HepG2 (cell line): ENCODE results near the gene ABCB10. TPM values are rescaled to one million over a fixed set of nuclear protein-coding genes. Genes with fewer than 3 reads are reported as not detected.

ENCODE experiments used
- ATAC-seq: fragments of 200-7000 bp; cut with Tn5 transposase; 3 replicates; pipeline ENCODE4 v1.9.1; 2020; ENCODE audit warnings: mild to moderate bottlenecking, moderate library complexity
- BruUV-seq: library from RNA; stranded (reverse); fragments of 400-500 nt; replicated peaks from 2 replicates; lab custom pipeline; 2021; lab: Mats Ljungman, UMichigan
- CTCF ChIA-PET: fragments of 300-600 bp; formaldehyde crosslinking; extraction: SDS; loops from one replicate; lab custom pipeline; 2021; ENCODE audit warnings: low total read pairs, inconsistent platforms, low intra/inter-chr PET ratio; lab: Yijun Ruan, JAX
- POLR2A ChIA-PET: fragments of 350-600 bp; sonication (Branson Sonifier 250); formaldehyde crosslinking; loops from one replicate; lab custom pipeline; 2020; ENCODE audit warnings: antibody characterized with exemption, inconsistent platforms; lab: Yijun Ruan, JAX
- DNase-seq: peaks from one replicate; pipeline ENCODE4 v3.0.0-alpha.2; 2015; ENCODE audit warnings: low spot score
- FAIRE-seq: peaks from 3 replicates; lab custom pipeline; 2011; peaks lifted over from hg19 to GRCh38; lab: Jason Lieb, UNC
- H2AFZ ChIP-seq: one replicate; pipeline ENCODE4 v1.6.1; 2011; ENCODE audit warnings: low read length, inconsistent platforms
- H3K27ac ChIP-seq: fragments of 300-600 bp; 3 replicates; pipeline ENCODE4 v1.8.0; 2011; ENCODE audit warnings: mixed run types, mild to moderate bottlenecking, mixed read lengths, low read length, inconsistent platforms; ENCODE audit not compliant: insufficient read depth; ENCODE audit errors: extremely low read length
- H3K27me3 ChIP-seq, 2 experiments: fragments of 200-600 bp in 1 of 2; 2 replicates in 1 of 2; 3 replicates in 1 of 2; pipeline versions ENCODE4 v1.6.0 to v1.8.0; 2011; ENCODE audit warnings: low read length in 2 of 2, mild to moderate bottlenecking in 2 of 2, moderate library complexity in 2 of 2, inconsistent platforms in 1 of 2; ENCODE audit not compliant: insufficient read depth in 2 of 2, control insufficient read depth in 1 of 2
- H3K36me3 ChIP-seq, 2 experiments: fragments of 200-600 bp in 1 of 2; replicated peaks in 1 of 2; 2 replicates in 1 of 2; 3 replicates in 1 of 2; pipeline versions ENCODE4 v1.5.1 to v1.8.0; 2011; ENCODE audit warnings: low read length in 2 of 2, inconsistent platforms in 1 of 2; ENCODE audit not compliant: insufficient read depth in 2 of 2, control insufficient read depth in 1 of 2
- H3K4me1 ChIP-seq: 2 replicates; pipeline ENCODE4 v1.5.1; 2012; ENCODE audit warnings: low read length, inconsistent platforms; ENCODE audit not compliant: insufficient read depth
- H3K4me2 ChIP-seq: 2 replicates; pipeline ENCODE4 v1.6.0; 2011; ENCODE audit warnings: low read depth, low read length, inconsistent platforms
- H3K4me3 ChIP-seq, 3 experiments: fragments of 200-600 bp in 1 of 3; sonication (generic), shearing (Covaris generic) in 1 of 3; replicated peaks in 1 of 3; 2 replicates each; pipeline ENCODE4 v1.5.1; 2011 to 2016; ENCODE audit warnings: low read length in 3 of 3, inconsistent platforms in 2 of 3, low read depth in 2 of 3, mild to moderate bottlenecking in 2 of 3, control low read depth in 1 of 3, mixed read lengths in 1 of 3; ENCODE audit not compliant: insufficient read depth in 1 of 3
- H3K79me2 ChIP-seq: one replicate; pipeline ENCODE4 v1.6.1; 2011; ENCODE audit warnings: low read length, inconsistent platforms; ENCODE audit not compliant: insufficient read depth
- H3K9ac ChIP-seq: 2 replicates; pipeline ENCODE4 v1.6.0; 2011; ENCODE audit warnings: mild to moderate bottlenecking, low read depth, low read length, inconsistent platforms; ENCODE audit not compliant: insufficient read depth
- H3K9me3 ChIP-seq: 2 replicates; pipeline ENCODE4 v1.5.1; 2012; ENCODE audit warnings: mild to moderate bottlenecking, low read length
- H4K20me1 ChIP-seq: 2 replicates; pipeline ENCODE4 v1.6.0; 2011; ENCODE audit warnings: inconsistent platforms, mild to moderate bottlenecking, low read length, moderate library complexity; ENCODE audit not compliant: insufficient read depth
- CREB1 ChIP-seq, 2 experiments: fragments of 450-650 bp in 1 of 2; IDR thresholded peaks; 2 replicates each; pipeline ENCODE4 v1.6.1; 2016 to 2017; ENCODE audit warnings: control low read depth in 1 of 2, mild to moderate bottlenecking in 1 of 2, missing compliant biosample characterization in 1 of 2, missing genetic modification characterization in 1 of 2
- GABPA ChIP-seq, 2 experiments: IDR thresholded peaks; 2 replicates each; pipeline ENCODE4 v1.6.1; 2011 to 2016; ENCODE audit warnings: low read depth in 2 of 2, low read length in 1 of 2, missing biosample characterization in 1 of 2, missing genetic modification characterization in 1 of 2
- GPN1 ChIP-seq: sonication (generic); formaldehyde crosslinking; IDR thresholded peaks from 2 replicates; pipeline ENCODE4 v1.5.1; 2020; ENCODE audit warnings: missing genetic modification reagents, borderline replicate concordance
- MLX ChIP-seq: IDR thresholded peaks from 2 replicates; pipeline ENCODE4 v1.6.1; 2016
- REL ChIP-seq: sonication (generic); formaldehyde crosslinking; conservative IDR thresholded peaks from 2 replicates; pipeline ENCODE4 v1.8.0; 2022; ENCODE audit warnings: mild to moderate bottlenecking, missing genetic modification reagents, moderate library complexity
- RNF2 ChIP-seq: fragments of 450-650 bp; conservative IDR thresholded peaks from 2 replicates; pipeline ENCODE4 v1.6.1; 2016; ENCODE audit warnings: low read depth
- ZBTB21 ChIP-seq: sonication (generic); formaldehyde crosslinking; IDR thresholded peaks from 2 replicates; pipeline ENCODE4 v1.4.0; 2020; ENCODE audit warnings: missing genetic modification reagents
- ZBTB46 ChIP-seq: sonication (generic); formaldehyde crosslinking; IDR thresholded peaks from 2 replicates; pipeline ENCODE4 v1.4.0; 2020; ENCODE audit warnings: mild to moderate bottlenecking, missing genetic modification reagents, borderline replicate concordance
- ZNF280D ChIP-seq: sonication (generic); formaldehyde crosslinking; IDR thresholded peaks from 2 replicates; pipeline ENCODE4 v1.5.1; 2020; ENCODE audit warnings: mild to moderate bottlenecking, missing genetic modification reagents
- ZNF550 ChIP-seq: sonication (generic); formaldehyde crosslinking; IDR thresholded peaks from 2 replicates; pipeline ENCODE4 v1.4.0; 2020; ENCODE audit warnings: mild to moderate bottlenecking, missing genetic modification reagents, borderline replicate concordance
- ZNF598 ChIP-seq: sonication (generic); formaldehyde crosslinking; IDR thresholded peaks from 2 replicates; pipeline ENCODE4 v1.5.1; 2020; ENCODE audit warnings: mild to moderate bottlenecking, missing genetic modification reagents, borderline replicate concordance
- WGBS: methylation state at CpG from one replicate; pipeline ENCODE4 v1.1.6; 2017; ENCODE audit warnings: low lambda C conversion rate; 5-methylcytosine and 5-hydroxymethylcytosine counted together
- in situ Hi-C: cut with HindIII; loops from 2 replicates; pipeline ENCODE4 v1.10.0; 2017; ENCODE audit warnings: low pct_unique_long_range_greater_than_20kb; ENCODE audit not compliant: extremely low pct_ligation_motif_present
- intact Hi-C: fragments of 100-400 bp; cut with micrococcal nuclease; formaldehyde crosslinking; loops from one replicate; pipeline ENCODE4 v1.10.0; 2022; ENCODE audit not compliant: unreplicated experiment
- polyA plus RNA-seq, 8 experiments: library from polyadenylated mRNA; depleted of rRNA in 3 of 8; stranded (reverse) in 7 of 8; unstranded in 1 of 8; fragments of >200 nt; fragmentation: Illumina TruSeq in 4 of 8; extraction: Trizol in 4 of 8; gene quantifications; 2 replicates each; pipeline versions ENCODE4 v1.2.1 to v1.2.3, GENCODE V29; 2011 to 2016; ENCODE audit warnings: low read depth in 4 of 8, missing spikeins in 1 of 8, mixed read lengths in 1 of 8; ENCODE audit not compliant: insufficient read depth in 1 of 8
- total RNA-seq, 5 experiments: library from RNA; depleted of rRNA; stranded (reverse); fragments of >200 nt; fragmentation: Illumina TruSeq; extraction: Trizol; gene quantifications; 2 replicates each; pipeline ENCODE4 v1.2.3, GENCODE V29; 2016; ENCODE audit warnings: low read depth in 1 of 5

Gene ABCB10
- total and polyA plus RNA-seq, 2 of the 13 experiments (the other 11 are each of a cell fraction or from before 2014, with no cell fraction given): 11.2 to 28.9 TPM

GRCh38 chr1:229570305-229570704 lies 11.8 kb upstream of the ABCB10 start (continued):
- no peak for TF ChIP-seq MLX (CRISPR knock-in tag)
- TF ChIP-seq ZNF280D (CRISPR knock-in tag): no peak
- no peak for TF ChIP-seq ZNF550 (CRISPR knock-in tag)
- no peak for TF ChIP-seq GPN1 (CRISPR knock-in tag)
- TF ChIP-seq REL (CRISPR knock-in tag): no peak
- TF ChIP-seq, all 625 proteins: peak for 0

- in situ Hi-C loops: no loop called here
- ChIA-PET POLR2A (no interaction called here), CTCF (no interaction called here)
- Histone ChIP-seq H3K27ac (no peak overlapping the region), H3K4me3 (no peak overlapping the region; a peak in 1 of 6 replicates), H3K27me3 (peaks cover 0 to 1% of the 10 kb centered on the region in 2 experiments; a peak in 1 of 5 replicates), H3K36me3 (no peaks in the 10 kb centered on the region), H4K20me1 (no peaks in the 10 kb centered on the region), H3K9ac (no peak overlapping the region), H3K9me3 (no peaks in the 10 kb centered on the region), H3K79me2 (no peaks in the 10 kb centered on the region), H3K4me1 (peaks cover 25% of the 10 kb centered on the region), H2AFZ (no peak overlapping the region), H3K4me2 (peak overlapping the region; percentile 36; the same call in 1 of the 2 replicates)
- 39% methylated on average over 13 of the region's 13 CpGs for WGBS
- intact Hi-C loops: no loop called here
- FAIRE-seq (no peak), DNase-seq (no peak), ATAC-seq (no peak)
- TF ChIP-seq CREB1 (IDR thresholded peaks at IDR 0.05) (peak; percentile 51), CREB1 (CRISPR knock-in tag; IDR thresholded peaks at IDR 0.05) (no peak), RNF2 (no peak), ZBTB21 (peak; percentile 61; the same call in 1 of the 2 replicates), GABPA (IDR thresholded peaks at IDR 0.05; ENCODE audit: low read depth, low read length) (no peak), GABPA (CRISPR knock-in tag; IDR thresholded peaks at IDR 0.05; ENCODE audit: low read depth) (peak; percentile 26; the same call in 1 of the 2 replicates), ZNF598 (CRISPR knock-in tag) (no peak), ZBTB46 (no peak)
- BruUV-seq: no TSS peak
Observed at GRCh38 chr1:229567109-229567868, 8.8 kb upstream of the ABCB10 start.
